ENCODE data around the gene RB1. TPM values are rescaled to one million over a fixed set of nuclear protein-coding genes. Genes with fewer than 3 reads are reported as not detected.

RB1 gene
- total and polyA plus RNA-seq, 8 donors, result 9.3 to 53.6 (median 20.6) TPM

GRCh38 chr13:48526286-48526685 lies 222.7 kb downstream of the RB1 start:
- Histone ChIP-seq H3K4me1 (peaks cover 0 to 16% (median 9%) of the 10 kb centered on the region in 4 donors), H3K27me3 (no peaks in the 10 kb centered on the region), H3K9me3 (no peaks in the 10 kb centered on the region), H3K27ac (no peak overlapping the region), H3K36me3 (peaks cover 0 to 6% (median 3%) of the 10 kb centered on the region in 4 donors), H3K4me3 (no peak overlapping the region)
- WGBS, 5 donors, result 89 to 94% (median 91%) methylated on average over 10 of the region's 10 CpGs
- TF ChIP-seq CTCF (IDR thresholded peaks at IDR 0.05) (no peak), POLR2A (IDR thresholded peaks at IDR 0.05) (no peak), EP300 (IDR thresholded peaks at IDR 0.05) (no peak), POLR2AphosphoS5 (IDR thresholded peaks at IDR 0.05) (no peak)
- intact Hi-C loops (cut with DNase I; ENCODE audit: low total_unique reads), result no loop called here
- no peak for DNase-seq

- H3K9me3 ChIP-seq, result no peaks in the 10 kb centered on the region
- DNase-seq, result peak in 1 of 2 donors; percentile 36
- no peaks in the 10 kb centered on the region for H3K27me3 ChIP-seq
- no peak for TF ChIP-seq POLR2A (IDR thresholded peaks at IDR 0.05)
- TF ChIP-seq CTCF (IDR thresholded peaks at IDR 0.05), result no peak
- TF ChIP-seq EP300 (IDR thresholded peaks at IDR 0.05), result no peak
- TF ChIP-seq POLR2AphosphoS5 (IDR thresholded peaks at IDR 0.05), result peak in 2 of 3 donors; percentile 5 to 9
- no peak overlapping the region for H3K4me3 ChIP-seq
- peak overlapping the region in 2 of 5 donors; percentile 35 to 36 for H3K27ac ChIP-seq
- intact Hi-C loops (cut with DNase I; ENCODE audit: low total_unique reads), result no loop called here
- peaks cover under 1 to 22% (median 10%) of the 10 kb centered on the region in 4 donors for H3K4me1 ChIP-seq
- H3K36me3 ChIP-seq, result no peaks in the 10 kb centered on the region
- 29 to 53% (median 41%) methylated on average over 2 of the region's 2 CpGs for WGBS, 5 donors
These were observed 224.4 kb downstream of the RB1 start for GRCh38 chr13:48527955-48528354.

- whole genome bisulfite sequencing, 5 donors, result 79 to 83% (median 81%) methylated on average over 3 of the region's 3 CpGs
- no peak for DNase-seq
- H3K27me3 ChIP-seq, result no peaks in the 10 kb centered on the region
- intact Hi-C loops (cut with DNase I; ENCODE audit: low total_unique reads), result no loop called here
- peak overlapping the region in 1 of 5 donors; percentile 36 for H3K27ac ChIP-seq
- TF ChIP-seq POLR2A (IDR thresholded peaks at IDR 0.05), result no peak
- no peak for TF ChIP-seq POLR2AphosphoS5 (IDR thresholded peaks at IDR 0.05)
- no peak for TF ChIP-seq EP300 (IDR thresholded peaks at IDR 0.05)
- TF ChIP-seq CTCF (IDR thresholded peaks at IDR 0.05), result no peak
- no peak overlapping the region for H3K4me3 ChIP-seq
- peaks cover 7 to 29% (median 15%) of the 10 kb centered on the region in 4 donors for H3K4me1 ChIP-seq
- no peaks in the 10 kb centered on the region for H3K36me3 ChIP-seq
- no peaks in the 10 kb centered on the region for H3K9me3 ChIP-seq
These were observed 225.2 kb downstream of the RB1 start for GRCh38 chr13:48528720-48529119.

GRCh38 chr13:48530833-48531232 lies 227.3 kb downstream of the RB1 start:
- TF ChIP-seq CTCF (IDR thresholded peaks at IDR 0.05) (no peak), EP300 (IDR thresholded peaks at IDR 0.05) (no peak), POLR2A (IDR thresholded peaks at IDR 0.05) (no peak), POLR2AphosphoS5 (IDR thresholded peaks at IDR 0.05) (no peak)
- peak overlapping the region in 1 of 5 donors; percentile 98 for H3K27ac ChIP-seq
- no peak for DNase-seq
- H3K4me1 ChIP-seq, result peaks cover 7 to 30% (median 18%) of the 10 kb centered on the region in 4 donors
- H3K9me3 ChIP-seq, result no peaks in the 10 kb centered on the region
- intact Hi-C loops (cut with DNase I; ENCODE audit: low total_unique reads), result no loop called here
- 86 to 94% (median 91%) methylated on average over 6 of the region's 6 CpGs for WGBS, 5 donors
- no peaks in the 10 kb centered on the region for H3K36me3 ChIP-seq
- no peak overlapping the region for H3K4me3 ChIP-seq
- no peaks in the 10 kb centered on the region for H3K27me3 ChIP-seq

Small RNA genes within 50 kb of the gene (small RNA-seq; reads per million reads assigned to genes)
- gene RF00017, result 0 reads per million in 4 donors

Other genes with a start within 250 kb of the RB1 start
- gene MED4, start 208.6 kb upstream of the RB1 start, total RNA-seq, result 10 to 100 TPM in 4 of 5 donors, 1 to 10 TPM in 1; 7.0 to 68.3 (median 25.9) TPM
- gene MED4, start 208.6 kb upstream of the RB1 start, polyA plus RNA-seq, result 10 to 100 TPM; 39.7 to 66.9 (median 51.1) TPM
- gene ITM2B, start 70.5 kb upstream of the RB1 start, total RNA-seq, result 100 to 1,000 TPM; 271 to 419 (median 293) TPM
- gene ITM2B, start 70.5 kb upstream of the RB1 start, polyA plus RNA-seq, result 100 to 1,000 TPM; 113 to 359 (median 141) TPM
- 10 to 100 TPM in 3 of 5 donors, 1 to 10 TPM in 2; 1.4 to 74.1 (median 16.1) TPM for gene LPAR6, start 109.4 kb downstream of the RB1 start, total RNA-seq
- gene LPAR6, start 109.4 kb downstream of the RB1 start, polyA plus RNA-seq, result 100 to 1,000 TPM in 1 of 3 donors, 1 to 10 TPM in 2; 5.5 to 104 (median 7.6) TPM
- gene RCBTB2, start 229.3 kb downstream of the RB1 start, total RNA-seq, result 10 to 100 TPM in 2 of 5 donors, 1 to 10 TPM in 2, under 1 TPM in 1; 0.29 to 56.6 (median 4.5) TPM
- 10 to 100 TPM in 1 of 3 donors, 1 to 10 TPM in 2; 6.2 to 13.7 (median 9.0) TPM for gene RCBTB2, start 229.3 kb downstream of the RB1 start, polyA plus RNA-seq